OCI-LY1 (cell line): ENCODE results near the gene VOPP1.

Source experiments
- EZH2 ChIP-seq: fragments of 200-600 bp; sonication (generic), shearing (Covaris generic); IDR thresholded peaks from 2 replicates; pipeline ENCODE4 v1.8.0; 2017; ENCODE audit warnings: borderline replicate concordance, mixed run types, mild to moderate bottlenecking, antibody characterized with exemption, low read length, moderate library complexity, mixed read lengths
- TF ChIP-seq, protein P1 (sequence below): fragments of 200-600 bp; sonication (generic), shearing (Covaris generic); IDR thresholded peaks from 2 replicates; pipeline ENCODE4 v1.5.1; 2017; ENCODE audit warnings: mild to moderate bottlenecking, antibody characterized with exemption, low read length, moderate library complexity, mixed read lengths

DNA sequence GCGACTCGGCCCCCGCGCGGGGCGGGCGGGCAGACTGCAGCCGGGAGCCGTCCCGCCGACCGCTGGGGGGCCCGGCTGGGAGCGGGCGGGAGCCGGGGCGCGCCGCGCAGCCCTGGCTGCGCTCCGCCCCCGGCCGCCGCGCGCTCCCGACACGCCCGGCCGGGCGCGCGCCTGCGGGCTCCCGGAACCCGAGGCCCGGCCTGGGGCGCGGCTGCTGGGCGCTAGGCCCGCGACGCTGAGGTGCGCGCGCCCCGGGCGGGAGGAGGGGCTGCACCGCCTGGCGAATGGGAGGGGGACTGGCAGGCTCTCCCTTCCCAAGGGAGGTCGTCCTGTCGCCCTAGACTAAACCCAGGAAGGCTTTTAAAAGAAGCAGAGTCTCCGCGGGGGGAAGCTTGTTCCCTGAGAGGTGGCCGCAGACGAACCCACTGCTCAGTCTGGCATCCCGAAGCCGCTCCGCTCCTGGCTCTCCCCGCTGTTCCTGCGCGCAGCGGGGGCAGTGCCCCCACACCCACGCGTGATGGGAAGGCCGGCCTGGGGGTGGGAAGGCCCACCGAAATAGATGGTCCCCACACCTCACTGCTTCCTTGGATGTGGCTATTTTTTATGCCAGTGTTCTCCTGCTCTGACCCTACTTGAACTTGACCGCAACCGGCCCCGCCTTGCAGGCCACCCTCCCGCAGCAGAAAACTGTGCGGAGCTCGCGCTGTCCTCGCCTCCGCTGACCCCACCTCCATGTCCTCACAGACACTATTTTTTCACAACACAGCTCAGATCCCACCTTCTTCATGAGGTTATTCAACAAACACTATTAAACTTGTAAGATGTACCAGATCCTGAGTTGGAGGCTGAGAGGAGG is at the start of gene VOPP1:
- TF ChIP-seq, protein P1, sequence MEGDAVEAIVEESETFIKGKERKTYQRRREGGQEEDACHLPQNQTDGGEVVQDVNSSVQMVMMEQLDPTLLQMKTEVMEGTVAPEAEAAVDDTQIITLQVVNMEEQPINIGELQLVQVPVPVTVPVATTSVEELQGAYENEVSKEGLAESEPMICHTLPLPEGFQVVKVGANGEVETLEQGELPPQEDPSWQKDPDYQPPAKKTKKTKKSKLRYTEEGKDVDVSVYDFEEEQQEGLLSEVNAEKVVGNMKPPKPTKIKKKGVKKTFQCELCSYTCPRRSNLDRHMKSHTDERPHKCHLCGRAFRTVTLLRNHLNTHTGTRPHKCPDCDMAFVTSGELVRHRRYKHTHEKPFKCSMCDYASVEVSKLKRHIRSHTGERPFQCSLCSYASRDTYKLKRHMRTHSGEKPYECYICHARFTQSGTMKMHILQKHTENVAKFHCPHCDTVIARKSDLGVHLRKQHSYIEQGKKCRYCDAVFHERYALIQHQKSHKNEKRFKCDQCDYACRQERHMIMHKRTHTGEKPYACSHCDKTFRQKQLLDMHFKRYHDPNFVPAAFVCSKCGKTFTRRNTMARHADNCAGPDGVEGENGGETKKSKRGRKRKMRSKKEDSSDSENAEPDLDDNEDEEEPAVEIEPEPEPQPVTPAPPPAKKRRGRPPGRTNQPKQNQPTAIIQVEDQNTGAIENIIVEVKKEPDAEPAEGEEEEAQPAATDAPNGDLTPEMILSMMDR: no peak
- no peak for TF ChIP-seq EZH2
